DOHH2 (cell line): ENCODE results near the gene NEURL1.

ENCODE experiments used
- H3F3A ChIP-seq: fragments of 200-600 bp; sonication (generic), shearing (Covaris generic); 2 replicates; pipeline ENCODE4 v1.6.0; 2016; ENCODE audit warnings: antibody characterized with exemption, mild to moderate bottlenecking; ENCODE audit not compliant: control insufficient read depth, insufficient read depth
- H3K27ac ChIP-seq: fragments of 200-600 bp; sonication (generic); 2 replicates; pipeline ENCODE4 v1.5.1; 2014; ENCODE audit warnings: low read depth, mild to moderate bottlenecking, low read length, moderate library complexity
- H3K27me3 ChIP-seq: fragments of 200-600 bp; sonication (generic); 2 replicates; pipeline ENCODE4 v1.6.1; 2014; ENCODE audit warnings: mild to moderate bottlenecking, low read length, mixed read lengths; ENCODE audit not compliant: control insufficient read depth
- H3K36me3 ChIP-seq: fragments of 200-600 bp; sonication (generic); 2 replicates; pipeline ENCODE4 v1.6.1; 2014; ENCODE audit warnings: mild to moderate bottlenecking, low read length, moderate library complexity, mixed read lengths; ENCODE audit not compliant: control insufficient read depth
- H3K4me1 ChIP-seq: fragments of 200-600 bp; sonication (generic); 2 replicates; pipeline ENCODE4 v1.6.1; 2014; ENCODE audit warnings: mild to moderate bottlenecking, low read length, mixed read lengths; ENCODE audit not compliant: control insufficient read depth
- H3K4me2 ChIP-seq: fragments of 200-600 bp; sonication (generic); 2 replicates; pipeline ENCODE4 v1.6.0; 2014; ENCODE audit warnings: mild to moderate bottlenecking, low read length, moderate library complexity
- H3K4me3 ChIP-seq: fragments of 200-600 bp; sonication (generic); 2 replicates; pipeline ENCODE4 v1.5.1; 2014; ENCODE audit warnings: mild to moderate bottlenecking, low read length, mixed read lengths
- H3K79me2 ChIP-seq: fragments of 200-600 bp; sonication (generic); 2 replicates; pipeline ENCODE4 v1.6.1; 2014; ENCODE audit warnings: mild to moderate bottlenecking, low read length, mixed read lengths; ENCODE audit not compliant: control insufficient read depth
- H3K9me2 ChIP-seq: fragments of 200-600 bp; sonication (generic); replicated peaks from 2 replicates; pipeline ENCODE4 v1.6.1; 2014; ENCODE audit warnings: mild to moderate bottlenecking, low read length, mixed read lengths; ENCODE audit not compliant: control insufficient read depth
- H3K9me3 ChIP-seq: fragments of 200-600 bp; sonication (generic); 2 replicates; pipeline ENCODE4 v1.6.1; 2014; ENCODE audit warnings: antibody characterized with exemption, low read length, mixed read lengths; ENCODE audit not compliant: control insufficient read depth, insufficient read depth
- H4K20me1 ChIP-seq: fragments of 200-600 bp; sonication (generic); 2 replicates; pipeline ENCODE4 v1.6.0; 2014; ENCODE audit warnings: low read depth, mild to moderate bottlenecking, antibody characterized with exemption, low read length, moderate library complexity; ENCODE audit not compliant: control insufficient read depth, insufficient read depth
- CTCF ChIP-seq: fragments of 200-600 bp; sonication (generic); IDR thresholded peaks from one replicate; pipeline ENCODE4 v1.5.1; 2014; ENCODE audit warnings: antibody characterized with exemption, mild to moderate bottlenecking, low read depth, low read length; ENCODE audit not compliant: poor library complexity, severe bottlenecking
- EZH2phosphoT487 ChIP-seq: fragments of 200-600 bp; sonication (generic); IDR thresholded peaks from 2 replicates; pipeline ENCODE4 v1.6.1; 2017; ENCODE audit warnings: borderline replicate concordance, mild to moderate bottlenecking, antibody characterized with exemption, low read length, moderate library complexity, mixed read lengths

The NEURL1 gene

DNA sequence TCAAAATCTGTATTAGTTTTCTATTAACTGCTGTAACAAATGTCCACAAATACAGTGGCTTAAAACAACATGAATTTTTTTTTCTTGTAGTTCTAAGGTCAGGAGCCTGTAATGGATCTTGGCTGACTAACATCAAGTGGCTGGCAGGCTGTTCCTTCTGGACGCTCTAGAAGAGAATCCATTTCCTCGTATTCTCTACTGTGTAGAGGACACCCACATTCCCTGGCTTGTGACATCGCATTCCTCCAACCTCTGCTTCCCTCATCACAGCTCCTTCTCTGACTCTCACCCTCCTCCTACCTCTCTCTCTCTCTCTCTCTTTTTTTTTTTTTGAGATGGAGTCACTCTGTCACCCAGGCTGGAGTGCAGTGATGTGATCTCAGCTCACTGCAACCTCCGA is 30.0 kb upstream of the NEURL1 start:
- Histone ChIP-seq H3K4me2 (no peak overlapping the region), H4K20me1 (no peaks in the 10 kb centered on the region), H3K9me3 (no peaks in the 10 kb centered on the region), H3K27me3 (no peaks in the 10 kb centered on the region), H3K36me3 (no peaks in the 10 kb centered on the region), H3K9me2 (no peaks in the 10 kb centered on the region), H3K79me2 (no peaks in the 10 kb centered on the region), H3K27ac (no peak overlapping the region), H3K4me3 (no peak overlapping the region), H3K4me1 (peaks cover 79% of the 10 kb centered on the region), H3F3A (peaks cover 22% of the 10 kb centered on the region)
- no peak for TF ChIP-seq CTCF
- TF ChIP-seq EZH2phosphoT487 = no peak

DNA sequence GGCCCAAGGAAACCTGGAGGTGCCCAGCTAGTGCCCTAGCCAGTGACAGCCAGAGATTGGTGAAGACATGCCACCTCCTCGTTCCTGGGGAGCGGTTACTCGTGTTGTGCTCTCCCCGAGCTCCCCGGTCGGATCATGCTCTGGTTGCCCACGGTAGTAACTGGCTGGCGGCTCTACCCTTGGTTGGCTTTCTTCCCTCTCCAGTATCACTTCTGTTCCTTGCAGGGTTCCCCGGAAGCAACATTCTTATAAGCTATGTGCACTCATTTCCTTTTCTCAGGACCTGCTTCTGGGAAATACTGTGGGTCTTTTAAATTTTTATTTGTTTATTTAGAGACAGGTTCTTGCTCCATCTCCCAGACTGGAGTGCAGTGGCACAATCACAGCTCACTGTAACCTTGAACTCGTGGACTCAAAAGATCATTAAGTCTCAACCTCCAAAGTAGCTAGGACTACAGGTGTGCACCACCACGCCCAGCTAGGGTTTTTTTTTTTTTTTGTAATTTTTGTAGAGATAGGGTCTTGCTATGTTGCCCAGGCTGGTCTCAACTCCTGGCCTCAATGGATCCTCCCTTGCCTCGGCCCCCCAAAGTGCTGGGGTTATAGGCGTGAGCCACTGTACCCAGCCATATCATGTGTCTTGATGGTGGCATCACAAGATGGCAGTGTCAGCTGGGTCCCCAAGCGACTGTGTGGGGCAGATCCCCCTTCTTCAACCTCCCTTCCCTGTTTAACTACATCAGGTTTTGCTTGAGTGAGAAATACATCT is 27.9 kb upstream of the NEURL1 start:
- Histone ChIP-seq H3K27me3 (no peaks in the 10 kb centered on the region), H4K20me1 (no peaks in the 10 kb centered on the region), H3K36me3 (no peaks in the 10 kb centered on the region), H3K4me2 (peak overlapping the region; percentile 49), H3K27ac (peak overlapping the region; percentile 96), H3F3A (peaks cover 31% of the 10 kb centered on the region), H3K79me2 (no peaks in the 10 kb centered on the region), H3K9me2 (no peaks in the 10 kb centered on the region), H3K4me1 (peaks cover 79% of the 10 kb centered on the region), H3K4me3 (peak overlapping the region; percentile 19; the same call in 1 of the 2 replicates), H3K9me3 (no peaks in the 10 kb centered on the region)
- TF ChIP-seq CTCF (no peak), EZH2phosphoT487 (no peak)

DNA sequence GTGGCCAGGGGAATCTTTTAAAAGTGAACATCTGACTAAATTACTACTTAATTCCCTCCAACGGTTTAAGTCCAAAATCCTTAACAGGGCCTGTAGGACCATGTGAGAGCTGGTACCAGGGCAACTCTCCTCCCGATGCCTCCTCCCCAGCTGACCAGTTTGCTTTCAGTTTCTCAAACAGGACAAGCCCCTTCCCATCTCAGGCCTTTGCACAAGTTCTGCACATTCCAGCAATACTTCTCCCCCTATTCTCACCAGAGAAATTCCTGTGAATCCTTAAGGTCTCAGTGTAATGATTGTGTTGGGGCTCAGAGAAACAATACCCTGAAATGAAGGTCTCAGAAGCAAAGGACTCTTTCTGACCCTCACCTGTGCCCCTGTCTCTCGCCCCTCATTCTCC is 26.8 kb upstream of the NEURL1 start:
- Histone ChIP-seq H3K27me3 (no peaks in the 10 kb centered on the region), H3F3A (peaks cover 41% of the 10 kb centered on the region), H3K4me3 (peak overlapping the region; percentile 58), H3K9me2 (no peaks in the 10 kb centered on the region), H3K4me1 (peaks cover 90% of the 10 kb centered on the region), H3K79me2 (no peaks in the 10 kb centered on the region), H3K27ac (peak overlapping the region; percentile 96), H3K9me3 (no peaks in the 10 kb centered on the region), H4K20me1 (no peaks in the 10 kb centered on the region), H3K36me3 (no peaks in the 10 kb centered on the region), H3K4me2 (peak overlapping the region; percentile 64)
- TF ChIP-seq EZH2phosphoT487 (no peak), CTCF (no peak)
